KOPT-K1 (cell line): ENCODE results near the gene SLC16A8.

Experiments used
- H3K27ac ChIP-seq: fragments of 200-600 bp; sonication (generic); 2 replicates; pipeline ENCODE4 v1.5.1; 2016; ENCODE audit warnings: antibody characterized with exemption, mild to moderate bottlenecking, low read depth, low read length; ENCODE audit not compliant: poor library complexity, severe bottlenecking
- H3K36me3 ChIP-seq: fragments of 200-600 bp; sonication (generic); 2 replicates; pipeline ENCODE4 v1.5.1; 2017; ENCODE audit warnings: antibody characterized with exemption, mild to moderate bottlenecking, low read length, moderate library complexity; ENCODE audit not compliant: insufficient read depth
- H3K9me3 ChIP-seq: fragments of 200-600 bp; sonication (generic); 2 replicates; pipeline ENCODE4 v1.5.1; 2017; ENCODE audit warnings: antibody characterized with exemption, low read length, mild to moderate bottlenecking; ENCODE audit not compliant: insufficient read depth, poor library complexity, severe bottlenecking

Gene SLC16A8

DNA sequence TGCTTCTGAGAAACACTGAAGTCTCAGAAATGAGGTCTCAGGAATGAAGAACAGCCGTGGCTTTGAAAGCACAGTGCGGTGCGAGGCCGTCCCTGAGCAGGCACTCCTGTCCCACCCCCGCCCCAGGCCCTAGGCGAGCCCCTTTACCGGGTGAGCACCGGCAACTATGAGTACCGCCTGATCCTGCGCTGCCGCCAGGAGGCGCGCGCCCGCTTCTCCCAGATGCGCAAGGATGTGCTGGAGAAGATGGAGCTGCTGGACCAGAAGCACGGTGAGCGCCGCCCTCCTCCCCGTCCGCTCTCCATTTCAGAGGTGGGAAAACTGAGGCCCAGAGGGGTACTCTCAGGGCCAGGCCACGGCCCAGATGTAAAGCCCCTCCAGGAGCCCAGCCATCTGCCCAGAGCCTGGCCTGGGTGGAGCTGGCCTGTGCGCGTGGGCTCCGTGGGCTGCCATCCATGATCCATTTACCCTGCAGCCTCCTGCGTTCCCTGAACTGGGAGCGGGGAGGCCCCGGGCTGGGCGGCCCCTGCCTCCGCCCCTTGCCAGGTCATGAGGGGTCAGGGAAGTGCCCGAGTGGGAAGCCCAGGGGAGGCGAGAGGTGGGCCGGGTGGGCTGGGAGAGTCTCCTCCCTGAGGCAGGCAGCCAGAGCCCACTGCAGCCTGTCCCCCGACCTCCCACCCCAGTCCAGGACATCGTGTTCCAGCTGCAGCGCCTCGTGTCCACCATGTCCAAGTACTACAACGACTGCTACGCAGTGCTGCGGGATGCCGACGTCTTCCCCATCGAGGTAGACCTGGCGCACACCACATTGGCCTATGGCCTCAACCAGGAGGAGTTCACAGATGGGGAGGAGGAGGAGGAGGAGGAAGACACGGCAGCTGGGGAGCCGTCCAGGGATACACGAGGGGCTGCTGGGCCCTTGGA, 9.5 kb downstream of the SLC16A8 start:
- Histone ChIP-seq H3K9me3 (no peaks in the 10 kb centered on the region), H3K27ac (no peak overlapping the region), H3K36me3 (no peaks in the 10 kb centered on the region; the same call in 1 of the 2 replicates)

DNA sequence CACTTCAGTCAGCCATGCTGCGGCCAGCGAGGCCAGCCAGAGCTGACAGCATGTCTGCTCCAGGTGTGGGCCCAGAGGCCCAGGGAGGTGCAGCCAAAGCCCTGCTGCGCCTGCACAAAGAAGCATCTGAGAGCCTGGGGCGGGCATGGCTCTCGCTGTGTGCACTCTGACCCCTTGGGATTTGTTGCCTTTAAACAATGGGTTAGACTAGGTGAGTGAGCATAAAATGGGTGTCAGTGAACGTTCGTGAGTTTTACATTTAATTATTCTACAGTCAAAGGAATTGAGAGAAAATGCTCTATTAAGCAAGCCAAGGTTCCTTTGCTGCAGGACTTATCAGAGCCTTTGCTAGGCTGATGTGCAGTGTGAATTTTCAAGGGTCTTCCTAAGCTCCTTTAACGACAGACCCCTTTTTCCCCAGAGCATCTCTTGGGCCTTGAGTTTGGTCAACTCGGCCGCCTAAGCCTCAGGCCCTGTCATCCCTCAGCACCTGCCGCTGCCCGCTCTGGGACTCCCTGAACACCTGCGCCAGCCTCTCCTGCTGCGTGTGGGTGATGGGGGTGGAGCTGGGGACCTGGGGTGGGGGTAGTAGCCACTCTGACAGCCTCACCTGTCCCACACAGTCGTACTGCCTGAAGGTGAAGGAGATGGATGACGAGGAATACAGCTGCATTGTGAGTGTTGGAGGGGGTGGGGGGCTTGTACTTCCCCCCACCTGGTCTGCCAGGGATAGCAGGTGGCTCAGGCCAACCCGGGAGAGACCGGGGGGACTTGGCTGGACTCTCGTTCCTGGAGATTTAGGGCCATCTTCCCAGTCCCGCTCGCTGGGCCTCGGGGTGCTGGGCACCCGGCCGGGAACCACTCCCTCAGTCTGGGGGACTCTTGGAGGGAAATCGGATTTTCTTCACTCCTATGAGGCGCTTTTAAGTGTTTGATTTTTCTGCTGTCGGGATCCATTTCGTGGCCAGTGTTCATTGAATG, 10.5 kb downstream of the SLC16A8 start:
- Histone ChIP-seq H3K9me3 (no peaks in the 10 kb centered on the region), H3K36me3 (no peaks in the 10 kb centered on the region; the same call in 1 of the 2 replicates), H3K27ac (no peak overlapping the region)

DNA sequence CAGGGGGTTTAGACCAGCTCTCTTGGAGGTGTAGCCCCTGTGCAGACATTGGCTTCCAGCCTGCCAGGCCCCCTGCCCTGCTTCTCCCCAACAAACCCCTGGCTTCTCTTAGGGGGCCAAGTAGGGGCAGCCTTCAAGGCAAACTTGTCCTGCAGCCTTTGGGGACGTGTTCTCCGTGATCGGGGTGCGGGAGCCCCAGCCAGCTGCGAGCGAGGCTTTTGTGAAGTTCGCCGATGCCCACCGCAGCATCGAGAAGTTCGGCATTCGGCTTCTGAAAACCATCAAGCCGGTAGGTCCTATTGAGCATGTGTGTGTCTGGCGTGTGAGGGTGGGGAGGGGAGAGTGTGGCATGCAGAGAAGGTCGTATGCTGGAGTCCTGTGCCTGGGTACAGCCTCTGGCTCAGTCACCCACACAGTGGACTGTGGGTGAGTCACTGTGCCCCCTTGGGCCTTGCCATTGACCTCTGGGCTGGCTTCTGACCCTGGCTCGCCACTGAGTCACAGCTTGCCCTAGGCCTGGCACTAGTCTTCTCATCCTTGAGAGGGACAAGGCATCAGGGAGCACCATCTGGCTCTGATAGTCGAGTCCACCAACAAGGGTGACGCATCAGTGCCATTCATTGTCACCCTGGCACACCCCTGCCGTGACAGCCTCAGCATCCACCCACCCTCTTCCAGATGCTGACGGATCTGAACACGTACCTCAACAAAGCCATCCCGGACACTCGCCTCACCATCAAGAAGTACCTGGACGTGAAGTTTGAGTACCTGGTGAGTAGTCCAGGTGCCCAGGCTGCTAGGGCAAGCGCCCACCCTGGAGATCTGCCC, 11.4 kb downstream of the SLC16A8 start:
- H3K36me3 ChIP-seq = no peaks in the 10 kb centered on the region; the same call in 1 of the 2 replicates
- no peaks in the 10 kb centered on the region for H3K9me3 ChIP-seq
- no peak overlapping the region for H3K27ac ChIP-seq

- H3K36me3 ChIP-seq = no peaks in the 10 kb centered on the region; the same call in 1 of the 2 replicates
Measured at GRCh38 chr22:38071421-38072321, 12.3 kb downstream of the SLC16A8 start.

DNA sequence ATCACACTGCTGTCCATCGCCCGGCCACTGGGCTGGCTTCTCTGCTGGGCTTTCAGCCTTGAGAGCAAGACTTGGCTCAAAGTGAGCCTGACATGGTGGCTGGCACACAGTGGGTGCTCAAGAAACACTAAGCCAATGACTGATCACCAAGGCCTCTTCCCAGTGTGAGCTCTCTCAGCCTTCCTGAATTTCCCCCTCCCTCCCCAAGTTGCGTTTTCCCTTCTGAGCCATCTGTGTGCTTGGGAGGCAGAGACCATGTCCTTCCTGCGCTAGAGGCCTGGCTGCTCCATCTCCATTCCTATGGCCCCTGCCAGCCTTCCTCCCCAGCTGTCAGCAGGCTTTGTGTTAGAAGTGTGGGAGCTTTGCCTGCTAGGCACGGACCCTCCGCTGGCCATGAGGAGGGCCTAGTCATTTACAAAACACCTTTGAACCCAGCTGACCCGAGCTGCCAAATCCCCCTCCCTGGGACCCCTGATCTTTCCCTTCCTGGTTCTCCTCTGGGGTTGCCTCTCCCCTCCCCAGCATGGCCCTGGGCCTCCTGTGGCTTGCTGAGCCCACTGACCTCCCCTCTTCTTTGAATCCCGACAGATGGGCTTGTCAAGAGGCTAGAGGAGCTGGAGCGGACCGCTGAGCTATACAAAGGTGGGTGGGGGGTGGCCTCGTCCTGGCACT, 13.6 kb downstream of the SLC16A8 start:
- peaks cover 8% of the 10 kb centered on the region; the same call in 1 of the 2 replicates for H3K36me3 ChIP-seq
- H3K9me3 ChIP-seq = no peaks in the 10 kb centered on the region
- H3K27ac ChIP-seq = no peak overlapping the region

More at GRCh38 chr22:38071421-38072321, 12.3 kb downstream of the SLC16A8 start:
- Histone ChIP-seq H3K9me3 (no peaks in the 10 kb centered on the region), H3K27ac (no peak overlapping the region)

DNA sequence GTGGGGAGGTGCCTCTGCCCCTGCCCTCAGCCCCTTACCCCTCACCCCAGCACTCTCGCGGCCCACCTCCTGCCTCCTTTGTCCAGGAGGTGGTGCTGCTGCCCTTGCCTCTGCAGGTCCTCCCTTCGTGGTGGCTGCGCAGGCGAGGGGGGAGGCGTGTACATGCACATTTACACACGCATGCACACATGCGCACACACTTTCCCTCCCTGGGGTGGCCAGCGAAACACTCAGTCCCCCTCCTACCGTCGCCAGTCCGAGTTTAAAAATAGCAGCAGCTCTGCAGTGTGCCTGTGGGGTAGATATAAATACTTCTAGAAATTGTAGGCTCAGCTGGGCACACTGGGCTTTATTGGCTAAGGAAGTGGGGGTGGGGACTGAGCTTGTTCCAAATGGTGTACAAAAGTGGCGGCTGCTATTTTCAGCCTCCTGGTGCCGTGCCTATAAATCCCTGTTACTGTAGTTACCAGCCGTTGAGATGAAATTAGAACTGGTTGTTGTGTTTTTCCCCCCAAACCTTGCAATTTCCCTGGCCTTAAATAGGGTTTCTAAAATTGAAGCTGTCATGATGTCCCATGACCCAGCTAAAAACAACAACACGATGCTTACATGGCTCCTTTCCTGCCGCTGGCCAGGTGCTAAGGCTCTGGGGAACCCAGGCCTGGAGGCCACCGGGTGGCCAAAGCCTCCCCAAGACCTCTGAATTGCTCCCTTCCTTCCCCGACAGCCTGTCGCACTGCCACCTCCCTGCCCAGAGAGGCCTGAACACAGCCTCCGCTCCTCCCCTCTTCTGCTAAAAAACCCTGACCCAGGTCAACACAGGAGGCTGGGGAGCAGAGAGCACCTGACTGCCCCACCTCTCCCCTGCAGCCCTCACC, 14.4 kb downstream of the SLC16A8 start:
- Histone ChIP-seq H3K27ac (no peak overlapping the region), H3K9me3 (no peaks in the 10 kb centered on the region), H3K36me3 (peaks cover 15% of the 10 kb centered on the region; the same call in 1 of the 2 replicates)

- Histone ChIP-seq H3K9me3 (no peaks in the 10 kb centered on the region), H3K36me3 (peaks cover 15% of the 10 kb centered on the region; the same call in 1 of the 2 replicates), H3K27ac (no peak overlapping the region)
Measured at GRCh38 chr22:38068641-38069371, 15.2 kb downstream of the SLC16A8 start.

DNA sequence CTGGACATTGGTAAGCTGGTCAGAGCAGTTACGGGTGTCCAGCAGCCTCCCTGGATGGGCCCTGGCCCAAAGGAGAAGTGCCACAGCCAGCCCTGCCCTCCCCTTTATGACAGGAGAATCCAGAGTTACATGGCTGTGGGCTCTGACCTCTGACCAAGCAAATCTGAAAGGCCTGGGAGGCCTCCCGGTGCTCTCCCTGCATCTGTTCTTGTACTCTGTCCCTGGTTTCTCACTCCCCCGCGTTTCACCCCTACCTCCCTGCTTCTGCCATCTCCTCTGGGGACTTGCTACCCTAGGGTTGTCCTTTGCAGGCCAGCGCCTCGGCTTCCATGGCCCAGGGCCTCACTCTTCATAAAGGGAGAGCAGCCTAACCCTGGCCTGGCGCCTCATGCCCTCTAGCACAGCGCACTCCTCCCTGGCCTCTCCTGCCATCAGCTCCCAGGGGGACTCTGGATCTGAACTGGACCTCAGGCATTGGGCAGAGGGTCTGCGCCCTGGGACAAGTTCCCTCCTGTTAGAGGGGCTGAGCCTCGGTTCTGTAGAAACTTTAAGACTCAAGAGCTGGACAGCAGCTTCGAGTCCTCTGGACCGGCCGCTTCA, 16.1 kb downstream of the SLC16A8 start:
- no peaks in the 10 kb centered on the region for H3K9me3 ChIP-seq
- H3K27ac ChIP-seq = no peak overlapping the region
- H3K36me3 ChIP-seq = peaks cover 15% of the 10 kb centered on the region; the same call in 1 of the 2 replicates

GRCh38 chr22:38067028-38067415, 17.0 kb downstream of the SLC16A8 start:
- peaks cover 15% of the 10 kb centered on the region; the same call in 1 of the 2 replicates for H3K36me3 ChIP-seq
- no peaks in the 10 kb centered on the region for H3K9me3 ChIP-seq

DNA sequence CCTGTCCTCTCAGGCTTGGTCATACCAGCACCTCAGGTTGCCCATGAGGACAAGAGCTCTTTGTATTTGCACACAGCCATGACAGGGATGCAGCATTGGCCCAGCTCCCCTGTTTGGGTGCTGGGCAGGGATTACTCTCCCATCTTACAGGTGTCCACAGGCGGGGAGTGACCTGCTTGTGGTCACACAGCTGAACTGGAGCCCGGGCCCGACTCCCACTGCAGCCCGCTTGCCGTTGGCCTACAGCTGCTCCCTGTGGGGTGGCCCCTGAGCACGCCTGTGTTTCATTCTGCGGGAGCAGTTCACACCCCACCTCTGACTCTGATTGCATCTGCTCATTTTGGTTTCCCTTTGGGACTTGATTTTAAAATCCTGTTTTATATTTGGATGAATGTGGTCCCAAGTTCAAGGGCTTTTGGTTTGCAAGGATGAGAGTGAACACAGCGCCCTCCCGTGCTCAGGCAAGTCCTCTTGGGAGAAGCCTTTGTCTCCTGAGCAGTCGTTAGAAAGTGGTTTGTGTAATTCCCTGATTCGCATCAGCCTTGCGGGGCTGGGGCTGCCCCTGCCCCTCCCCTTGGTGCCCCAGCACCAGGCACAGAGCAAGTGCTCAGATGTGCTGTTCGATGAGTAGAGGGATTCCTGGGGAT, 17.5 kb downstream of the SLC16A8 start:
- H3K27ac ChIP-seq = no peak overlapping the region
- H3K36me3 ChIP-seq = peaks cover 15% of the 10 kb centered on the region; the same call in 1 of the 2 replicates
- H3K9me3 ChIP-seq = no peaks in the 10 kb centered on the region

More at GRCh38 chr22:38067028-38067415, 17.0 kb downstream of the SLC16A8 start:
- H3K27ac ChIP-seq = no peak overlapping the region

GRCh38 chr22:38065539-38065938, 18.4 kb downstream of the SLC16A8 start:
- H3K9me3 ChIP-seq = no peaks in the 10 kb centered on the region
- H3K36me3 ChIP-seq = peaks cover 15% of the 10 kb centered on the region; the same call in 1 of the 2 replicates
- H3K27ac ChIP-seq = no peak overlapping the region
